GM12801 (cell line): ENCODE data around the gene TFAP2E.

ENCODE experiments used
- TF ChIP-seq, protein P1 (sequence below): IDR thresholded peaks from one replicate; pipeline ENCODE4 v1.5.1; 2011; ENCODE audit warnings: control low read depth; ENCODE audit not compliant: insufficient read length; ENCODE audit errors: extremely low read depth

The TFAP2E gene

DNA sequence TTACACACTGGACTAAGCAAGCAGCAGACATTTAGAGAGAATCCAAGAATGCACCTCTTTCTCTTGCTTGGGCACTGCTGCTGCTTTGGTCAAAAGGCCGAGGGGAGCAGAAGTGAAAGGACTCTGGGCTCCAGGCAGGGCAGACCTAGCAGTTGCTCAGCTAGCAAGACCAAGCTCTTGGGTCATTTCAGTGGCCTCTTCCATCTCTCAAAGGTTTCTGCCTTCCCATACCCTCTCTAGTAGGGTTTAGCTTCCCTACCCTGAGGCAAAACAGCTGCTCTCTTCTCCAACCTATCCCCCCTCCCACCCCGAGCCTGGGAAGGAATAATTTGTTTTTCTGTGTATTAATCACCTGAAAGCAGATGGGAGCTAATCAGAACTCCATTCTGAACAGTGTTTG is 25.8 kb downstream of the TFAP2E start:
- TF ChIP-seq, protein P1, sequence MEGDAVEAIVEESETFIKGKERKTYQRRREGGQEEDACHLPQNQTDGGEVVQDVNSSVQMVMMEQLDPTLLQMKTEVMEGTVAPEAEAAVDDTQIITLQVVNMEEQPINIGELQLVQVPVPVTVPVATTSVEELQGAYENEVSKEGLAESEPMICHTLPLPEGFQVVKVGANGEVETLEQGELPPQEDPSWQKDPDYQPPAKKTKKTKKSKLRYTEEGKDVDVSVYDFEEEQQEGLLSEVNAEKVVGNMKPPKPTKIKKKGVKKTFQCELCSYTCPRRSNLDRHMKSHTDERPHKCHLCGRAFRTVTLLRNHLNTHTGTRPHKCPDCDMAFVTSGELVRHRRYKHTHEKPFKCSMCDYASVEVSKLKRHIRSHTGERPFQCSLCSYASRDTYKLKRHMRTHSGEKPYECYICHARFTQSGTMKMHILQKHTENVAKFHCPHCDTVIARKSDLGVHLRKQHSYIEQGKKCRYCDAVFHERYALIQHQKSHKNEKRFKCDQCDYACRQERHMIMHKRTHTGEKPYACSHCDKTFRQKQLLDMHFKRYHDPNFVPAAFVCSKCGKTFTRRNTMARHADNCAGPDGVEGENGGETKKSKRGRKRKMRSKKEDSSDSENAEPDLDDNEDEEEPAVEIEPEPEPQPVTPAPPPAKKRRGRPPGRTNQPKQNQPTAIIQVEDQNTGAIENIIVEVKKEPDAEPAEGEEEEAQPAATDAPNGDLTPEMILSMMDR = no peak

GRCh38 chr1:35599411-35599810 is 26.3 kb downstream of the TFAP2E start:
- TF ChIP-seq, protein P1 = no peak

DNA sequence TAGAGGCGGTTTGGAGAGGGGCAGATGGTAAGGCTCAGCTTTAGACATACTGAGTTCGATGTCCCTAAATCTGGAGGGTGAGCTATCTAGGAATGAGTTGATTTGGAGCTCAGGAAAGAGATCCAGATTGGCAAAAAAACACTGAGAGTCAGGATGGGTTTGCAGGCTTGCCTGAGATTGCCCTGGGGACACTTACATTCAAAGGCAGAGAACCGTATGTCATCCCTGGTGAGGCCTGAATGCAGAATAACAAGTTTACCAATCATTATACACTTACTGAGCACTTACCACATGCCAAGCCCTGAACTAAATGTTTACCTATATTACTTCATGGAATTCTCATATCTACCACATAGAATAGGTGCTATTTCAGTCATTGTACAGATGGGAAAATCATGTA is 27.5 kb downstream of the TFAP2E start:
- TF ChIP-seq, protein P1 = no peak

- TF ChIP-seq, protein P1 = no peak
These were observed 30.4 kb downstream of the TFAP2E start for GRCh38 chr1:35603468-35603867.

DNA sequence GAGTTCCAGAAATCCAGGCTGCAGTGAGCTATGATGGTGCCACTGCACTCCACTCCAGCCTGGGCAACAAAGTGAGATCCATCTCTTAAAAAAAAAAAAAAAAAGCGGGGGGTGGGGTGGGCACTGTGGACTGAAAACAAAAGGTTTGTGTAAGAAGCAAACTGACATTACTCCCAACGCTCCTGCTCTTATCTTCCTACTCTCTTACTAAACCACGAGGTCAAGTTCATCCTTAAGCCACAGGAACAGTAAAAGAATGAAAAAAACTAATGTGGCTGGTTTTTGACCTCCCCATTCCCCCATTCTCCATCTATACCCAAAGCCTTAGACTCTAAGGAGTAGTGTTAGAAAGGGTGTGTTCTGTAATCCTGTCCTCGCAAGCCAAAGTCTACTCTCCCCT is 30.8 kb downstream of the TFAP2E start:
- TF ChIP-seq, protein P1 = no peak

DNA sequence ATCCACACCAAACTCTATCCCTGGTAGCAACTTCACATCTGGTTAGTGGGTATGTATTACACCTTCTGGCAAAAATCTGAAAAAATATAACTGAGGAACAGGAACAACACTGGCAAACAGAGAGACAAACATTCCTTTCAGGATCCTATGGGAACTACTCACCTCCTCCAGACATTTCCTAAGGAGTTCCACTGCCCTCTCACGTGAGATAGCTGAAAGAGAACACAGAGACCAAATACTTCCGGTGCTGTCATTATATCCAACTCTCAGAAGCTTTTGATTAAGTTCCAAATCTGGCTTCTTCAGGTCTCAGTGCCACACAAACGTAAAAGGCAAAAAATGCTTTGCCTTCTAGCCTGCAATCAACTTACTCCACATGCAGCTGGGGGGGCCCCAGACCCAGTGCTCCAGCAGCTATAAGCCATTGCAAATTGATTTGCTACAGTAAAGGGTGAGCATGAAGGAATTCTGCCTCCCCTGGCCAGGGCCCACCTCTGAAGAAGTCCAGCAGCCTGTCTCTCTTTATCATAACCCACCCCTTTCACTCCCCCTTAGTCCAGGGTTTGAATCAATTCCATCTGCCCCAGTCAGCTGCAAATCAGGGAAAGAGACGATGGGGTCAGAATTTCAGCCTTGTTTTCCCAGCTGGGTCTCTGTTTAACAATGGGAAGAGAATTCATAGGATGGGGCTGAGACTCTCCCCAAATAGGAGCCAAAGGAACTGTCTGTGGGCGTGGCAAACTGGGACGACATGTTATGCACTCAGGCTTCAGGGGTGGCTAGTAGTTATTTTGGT is 32.2 kb downstream of the TFAP2E start:
- TF ChIP-seq, protein P1 = no peak

GRCh38 chr1:35605867-35606182 is 32.7 kb downstream of the TFAP2E start:
- TF ChIP-seq, protein P1 = no peak
